IMR-90 (cell line): ENCODE results near the gene SNRK. TPM values are rescaled to one million over a fixed set of nuclear protein-coding genes. Genes with fewer than 3 reads are reported as not detected.

Experiments
- ATAC-seq: fragments of 200-7000 bp; cut with Tn5 transposase; 2 replicates; pipeline ENCODE4 v1.9.1; 2020; ENCODE audit warnings: low read depth, mild to moderate bottlenecking, moderate library complexity
- BruUV-seq: library from RNA; stranded (reverse); fragments of 400-500 nt; replicated peaks from 2 replicates; lab custom pipeline; 2021; lab: Mats Ljungman, UMichigan
- CTCF ChIA-PET: fragments of 300-600 bp; formaldehyde crosslinking; extraction: SDS; loops from one replicate; lab custom pipeline; 2021; ENCODE audit warnings: antibody characterized with exemption; lab: Yijun Ruan, JAX
- POLR2A ChIA-PET: fragments of 300-600 bp; sonication (Branson Sonifier 250); formaldehyde crosslinking; loops from one replicate; lab custom pipeline; 2022; ENCODE audit warnings: antibody characterized with exemption; ENCODE audit not compliant: unreplicated experiment; lab: Charles Lee
- DNase-seq: peaks from one replicate; pipeline ENCODE4 v3.0.0; 2013
- H2AFZ ChIP-seq: replicated peaks from 2 replicates; pipeline ENCODE3; 2013; ENCODE audit warnings: low read length, mild to moderate bottlenecking; ENCODE audit not compliant: poor library complexity
- H2AK5ac ChIP-seq: 2 replicates; pipeline ENCODE4 v1.6.1; 2013; ENCODE audit warnings: low read depth, low read length, inconsistent platforms
- H2AK9ac ChIP-seq: replicated peaks from 2 replicates; pipeline ENCODE3; 2013; ENCODE audit warnings: mild to moderate bottlenecking, low read depth, low read length, moderate library complexity; ENCODE audit not compliant: poor library complexity
- H2BK120ac ChIP-seq: 2 replicates; pipeline ENCODE4 v1.6.1; 2013; ENCODE audit warnings: low read depth, low read length, inconsistent platforms
- H2BK15ac ChIP-seq: 3 replicates; pipeline ENCODE4 v1.6.1; 2013; ENCODE audit warnings: low read depth, low read length, inconsistent platforms
- H2BK20ac ChIP-seq: 2 replicates; pipeline ENCODE4 v1.6.1; 2013; ENCODE audit warnings: low read depth, mild to moderate bottlenecking, inconsistent platforms, low read length, moderate library complexity
- H2BK5ac ChIP-seq: 2 replicates; pipeline ENCODE4 v1.6.1; 2013; ENCODE audit warnings: mild to moderate bottlenecking, low read depth, low read length, inconsistent platforms; ENCODE audit not compliant: poor library complexity, severe bottlenecking
- H3K14ac ChIP-seq: replicated peaks from 2 replicates; pipeline ENCODE4 v1.6.1; 2013; ENCODE audit warnings: low read depth, low read length, inconsistent platforms
- H3K18ac ChIP-seq: 2 replicates; pipeline ENCODE4 v1.6.1; 2013; ENCODE audit warnings: low read depth, low read length, control low read depth
- H3K23ac ChIP-seq: 2 replicates; pipeline ENCODE4 v1.6.1; 2013; ENCODE audit warnings: low read depth, low read length, inconsistent platforms
- H3K27ac ChIP-seq: 2 replicates; pipeline ENCODE4 v1.5.1; 2013; ENCODE audit warnings: mild to moderate bottlenecking, control low read depth, low read length; ENCODE audit not compliant: insufficient read depth
- H3K27me3 ChIP-seq: 2 replicates; pipeline ENCODE4 v1.6.1; 2013; ENCODE audit warnings: low read length; ENCODE audit not compliant: control insufficient read depth, insufficient read depth
- H3K36me3 ChIP-seq: 2 replicates; pipeline ENCODE4 v1.6.1; 2013; ENCODE audit warnings: low read length, mixed read lengths; ENCODE audit not compliant: control insufficient read depth, insufficient read depth
- H3K4ac ChIP-seq: 2 replicates; pipeline ENCODE4 v1.6.1; 2013; ENCODE audit warnings: low read depth, low read length, inconsistent platforms
- H3K4me1 ChIP-seq: 2 replicates; pipeline ENCODE4 v1.6.1; 2013; ENCODE audit warnings: low read length, mixed read lengths; ENCODE audit not compliant: control insufficient read depth, insufficient read depth
- H3K4me2 ChIP-seq: 2 replicates; pipeline ENCODE4 v1.6.1; 2013; ENCODE audit warnings: low read depth, mild to moderate bottlenecking, control low read depth, low read length, moderate library complexity
- H3K4me3 ChIP-seq: 2 replicates; pipeline ENCODE4 v1.5.1; 2013; ENCODE audit warnings: low read depth, mild to moderate bottlenecking, control low read depth, low read length, moderate library complexity; ENCODE audit not compliant: insufficient read depth
- H3K56ac ChIP-seq: 2 replicates; pipeline ENCODE4 v1.6.1; 2013; ENCODE audit warnings: low read length, inconsistent platforms; ENCODE audit not compliant: insufficient read depth; ENCODE audit errors: extremely low read depth
- H3K79me1 ChIP-seq, 2 experiments: 2 replicates each; pipeline ENCODE4 v1.6.1; 2013; ENCODE audit warnings: low read length in 2 of 2, inconsistent platforms in 1 of 2, low read depth in 1 of 2
- H3K9ac ChIP-seq: 2 replicates; pipeline ENCODE4 v1.6.1; 2013; ENCODE audit warnings: low read depth, low read length, control low read depth
- H3K9me1 ChIP-seq: 2 replicates; pipeline ENCODE4 v1.6.1; 2013; ENCODE audit warnings: low read length, inconsistent platforms; ENCODE audit not compliant: insufficient read depth
- H3K9me3 ChIP-seq: 2 replicates; pipeline ENCODE4 v1.6.1; 2013; ENCODE audit warnings: low read length; ENCODE audit not compliant: control insufficient read depth, insufficient read depth
- H4K20me1 ChIP-seq: 2 replicates; pipeline ENCODE4 v1.6.1; 2013; ENCODE audit warnings: low read length, inconsistent platforms; ENCODE audit not compliant: insufficient read depth
- H4K5ac ChIP-seq: 2 replicates; pipeline ENCODE4 v1.6.1; 2013; ENCODE audit warnings: mild to moderate bottlenecking, low read depth, low read length, control low read depth
- H4K8ac ChIP-seq, 2 experiments: 2 replicates each; pipeline ENCODE4 v1.6.1; 2013; ENCODE audit warnings: low read depth in 2 of 2, low read length in 2 of 2, control low read depth in 1 of 2, inconsistent platforms in 1 of 2
- H4K91ac ChIP-seq: 2 replicates; pipeline ENCODE4 v1.6.1; 2013; ENCODE audit warnings: low read depth, low read length, inconsistent platforms; ENCODE audit not compliant: insufficient read depth
- BHLHE40 ChIP-seq: fragments of 150-350 bp; IDR thresholded peaks from 2 replicates; pipeline ENCODE4 v1.6.1; 2016; ENCODE audit warnings: mild to moderate bottlenecking, low read depth, low read length
- CEBPB ChIP-seq: IDR thresholded peaks from 2 replicates; pipeline ENCODE4 v1.6.1; 2012; ENCODE audit warnings: low read depth, low read length, improper control_type of control experiment
- FOS ChIP-seq: fragments of 150-350 bp; IDR thresholded peaks from 2 replicates; pipeline ENCODE4 v1.6.1; 2016; ENCODE audit warnings: low read depth, low read length
- MAZ ChIP-seq: IDR thresholded peaks from 2 replicates; pipeline ENCODE4 v1.6.1; 2012; ENCODE audit warnings: low read depth, mild to moderate bottlenecking, low read length, improper control_type of control experiment, moderate library complexity, borderline replicate concordance
- MXI1 ChIP-seq: IDR thresholded peaks from 2 replicates; pipeline ENCODE4 v1.6.1; 2012; ENCODE audit warnings: low read depth, mild to moderate bottlenecking, low read length, moderate library complexity, borderline replicate concordance
- POLR2A ChIP-seq: IDR thresholded peaks from 2 replicates; pipeline ENCODE4 v1.6.1; 2012; ENCODE audit warnings: mild to moderate bottlenecking, low read depth, low read length
- RAD21 ChIP-seq: IDR thresholded peaks from 2 replicates; pipeline ENCODE4 v1.6.1; 2012; ENCODE audit warnings: low read length, improper control_type of control experiment
- RCOR1 ChIP-seq: IDR thresholded peaks from 2 replicates; pipeline ENCODE4 v1.6.1; 2012; ENCODE audit warnings: mild to moderate bottlenecking, low read length, improper control_type of control experiment; ENCODE audit not compliant: insufficient replicate concordance
- RFX5 ChIP-seq: IDR thresholded peaks from 2 replicates; pipeline ENCODE4 v1.8.0; 2012; ENCODE audit warnings: low read depth, mild to moderate bottlenecking, low read length, moderate library complexity
- SMC3 ChIP-seq: fragments of 150-350 bp; IDR thresholded peaks from 2 replicates; pipeline ENCODE4 v1.6.1; 2016; ENCODE audit warnings: low read depth, mild to moderate bottlenecking, antibody characterized with exemption, low read length, moderate library complexity
- WGBS, 2 experiments: methylation state at CpG; one replicate each; pipeline versions ENCODE4 v1.1.5 to v1.1.7; 2013; ENCODE audit warnings: missing lambda C conversion rate in 2 of 2; ENCODE audit not compliant: insufficient read length in 1 of 2; ENCODE audit errors: extremely low coverage in 2 of 2; 5-methylcytosine and 5-hydroxymethylcytosine counted together
- dilution Hi-C: fragments of 300-500 bp; cut with HindIII; formaldehyde crosslinking; loops from one replicate; pipeline ENCODE4 v1.14.3; 2018; ENCODE audit warnings: low sequenced_read_pairs; ENCODE audit not compliant: unreplicated experiment
- in situ Hi-C: fragments of 300-500 bp; cut with MboI; formaldehyde crosslinking; loops from 3 replicates; pipeline ENCODE4 v1.14.3; 2019; ENCODE audit warnings: low sequenced_read_pairs, inconsistent platforms, mixed read lengths
- intact Hi-C: fragments of 100-400 bp; cut with micrococcal nuclease; formaldehyde crosslinking; loops from 2 replicates; pipeline ENCODE4 v1.10.0; 2022
- polyA plus RNA-seq, 3 experiments: library from polyadenylated mRNA; depleted of rRNA; stranded (reverse); fragments of >200 nt; gene quantifications; 2 replicates each; pipeline ENCODE4 v1.2.3, GENCODE V29; 2012; ENCODE audit warnings: low replicate concordance in 1 of 3
- total RNA-seq: library from RNA; depleted of rRNA; stranded (reverse); fragments of >200 nt; gene quantifications from 2 replicates; pipeline ENCODE4 v1.2.3, GENCODE V29; 2012
- TF ChIP-seq, protein P1 (sequence below): fragments of 150-350 bp; IDR thresholded peaks from 2 replicates; pipeline ENCODE4 v1.6.1; 2016; ENCODE audit warnings: low read depth, mild to moderate bottlenecking, low read length, moderate library complexity, borderline replicate concordance
- TF ChIP-seq, protein P2 (sequence below): fragments of 150-350 bp; IDR thresholded peaks from 2 replicates; pipeline ENCODE4 v1.6.1; 2017; ENCODE audit warnings: mild to moderate bottlenecking, antibody characterized with exemption, low read length, low read depth
- TF ChIP-seq, protein P3 (sequence below): conservative IDR thresholded peaks from 2 replicates; pipeline ENCODE4 v1.5.1; 2012; ENCODE audit warnings: mild to moderate bottlenecking, low read depth, low read length, improper control_type of control experiment

SNRK gene
- total and polyA plus RNA-seq, 2 of the 4 experiments (the other 2 are of a cell fraction) = 4.7 to 23.1 TPM

DNA sequence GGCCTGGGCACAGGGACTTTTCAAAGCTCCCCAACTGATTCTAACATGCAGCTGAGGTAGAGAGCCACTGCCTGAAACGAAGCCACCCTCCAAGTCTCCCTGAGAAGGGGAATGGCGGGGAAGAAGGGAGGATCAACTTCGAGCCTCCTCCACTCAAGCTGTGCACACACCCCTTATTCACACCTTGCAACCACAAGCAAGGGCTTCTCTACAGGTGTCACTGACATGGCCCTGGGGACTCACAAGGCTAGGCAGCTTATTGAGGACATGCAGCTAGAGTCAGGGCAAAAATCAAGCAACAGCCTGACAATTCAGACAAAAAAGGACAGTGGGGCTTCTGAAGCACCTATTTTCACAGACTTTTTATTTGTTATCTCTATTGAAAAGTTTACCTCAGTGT lies 85.2 kb downstream of the SNRK start:
- Histone ChIP-seq H2AK5ac (no peak overlapping the region), H2AFZ (no peak overlapping the region), H3K9ac (no peak overlapping the region), H2BK20ac (no peak overlapping the region), H2BK120ac (no peak overlapping the region), H2BK5ac (no peak overlapping the region), H3K18ac (no peak overlapping the region), H3K4ac (no peak overlapping the region), H3K56ac (no peak overlapping the region), H4K91ac (no peak overlapping the region), H3K27ac (no peak overlapping the region), H4K5ac (no peak overlapping the region), H3K4me2 (no peak overlapping the region), H3K23ac (no peak overlapping the region), H3K4me1 (peaks cover under 1% of the 10 kb centered on the region; the same call in 1 of the 2 replicates), H2AK9ac (no peak overlapping the region), H3K27me3 (no peaks in the 10 kb centered on the region), H3K4me3 (no peak overlapping the region), H3K79me1 (peaks cover 0 to 5% of the 10 kb centered on the region in 2 experiments; a peak in 1 of 4 replicates), H2BK15ac (no peak overlapping the region), H3K14ac (no peak overlapping the region), H3K9me1 (peaks cover 13% of the 10 kb centered on the region), H4K20me1 (no peaks in the 10 kb centered on the region), H3K36me3 (no peaks in the 10 kb centered on the region; the same call in 1 of the 2 replicates), H4K8ac (no peak overlapping the region), H3K9me3 (no peaks in the 10 kb centered on the region)
- CTCF ChIA-PET = no interaction called here
- ATAC-seq = no peak
- POLR2A ChIA-PET = no interaction called here
- in situ Hi-C loops = no loop called here
- no peak for DNase-seq
- dilution Hi-C loops = no loop called here
- BruUV-seq = no TSS peak
- TF ChIP-seq RAD21 (no peak), RFX5 (no peak), MXI1 (no peak), POLR2A (no peak), BHLHE40 (no peak), RCOR1 (no peak), CEBPB (no peak), FOS (no peak), MAZ (no peak), SMC3 (no peak)
- TF ChIP-seq, protein P1, sequence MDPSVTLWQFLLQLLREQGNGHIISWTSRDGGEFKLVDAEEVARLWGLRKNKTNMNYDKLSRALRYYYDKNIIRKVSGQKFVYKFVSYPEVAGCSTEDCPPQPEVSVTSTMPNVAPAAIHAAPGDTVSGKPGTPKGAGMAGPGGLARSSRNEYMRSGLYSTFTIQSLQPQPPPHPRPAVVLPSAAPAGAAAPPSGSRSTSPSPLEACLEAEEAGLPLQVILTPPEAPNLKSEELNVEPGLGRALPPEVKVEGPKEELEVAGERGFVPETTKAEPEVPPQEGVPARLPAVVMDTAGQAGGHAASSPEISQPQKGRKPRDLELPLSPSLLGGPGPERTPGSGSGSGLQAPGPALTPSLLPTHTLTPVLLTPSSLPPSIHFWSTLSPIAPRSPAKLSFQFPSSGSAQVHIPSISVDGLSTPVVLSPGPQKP = no peak
- TF ChIP-seq, protein P2, sequence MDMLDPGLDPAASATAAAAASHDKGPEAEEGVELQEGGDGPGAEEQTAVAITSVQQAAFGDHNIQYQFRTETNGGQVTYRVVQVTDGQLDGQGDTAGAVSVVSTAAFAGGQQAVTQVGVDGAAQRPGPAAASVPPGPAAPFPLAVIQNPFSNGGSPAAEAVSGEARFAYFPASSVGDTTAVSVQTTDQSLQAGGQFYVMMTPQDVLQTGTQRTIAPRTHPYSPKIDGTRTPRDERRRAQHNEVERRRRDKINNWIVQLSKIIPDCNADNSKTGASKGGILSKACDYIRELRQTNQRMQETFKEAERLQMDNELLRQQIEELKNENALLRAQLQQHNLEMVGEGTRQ = no peak
- TF ChIP-seq, protein P3, sequence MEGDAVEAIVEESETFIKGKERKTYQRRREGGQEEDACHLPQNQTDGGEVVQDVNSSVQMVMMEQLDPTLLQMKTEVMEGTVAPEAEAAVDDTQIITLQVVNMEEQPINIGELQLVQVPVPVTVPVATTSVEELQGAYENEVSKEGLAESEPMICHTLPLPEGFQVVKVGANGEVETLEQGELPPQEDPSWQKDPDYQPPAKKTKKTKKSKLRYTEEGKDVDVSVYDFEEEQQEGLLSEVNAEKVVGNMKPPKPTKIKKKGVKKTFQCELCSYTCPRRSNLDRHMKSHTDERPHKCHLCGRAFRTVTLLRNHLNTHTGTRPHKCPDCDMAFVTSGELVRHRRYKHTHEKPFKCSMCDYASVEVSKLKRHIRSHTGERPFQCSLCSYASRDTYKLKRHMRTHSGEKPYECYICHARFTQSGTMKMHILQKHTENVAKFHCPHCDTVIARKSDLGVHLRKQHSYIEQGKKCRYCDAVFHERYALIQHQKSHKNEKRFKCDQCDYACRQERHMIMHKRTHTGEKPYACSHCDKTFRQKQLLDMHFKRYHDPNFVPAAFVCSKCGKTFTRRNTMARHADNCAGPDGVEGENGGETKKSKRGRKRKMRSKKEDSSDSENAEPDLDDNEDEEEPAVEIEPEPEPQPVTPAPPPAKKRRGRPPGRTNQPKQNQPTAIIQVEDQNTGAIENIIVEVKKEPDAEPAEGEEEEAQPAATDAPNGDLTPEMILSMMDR = no peak
- no CpG with 5 or more reads among the region's 3 CpGs for WGBS, 2 experiments
- intact Hi-C loops = no loop called here
